Adipocyte (in vitro differentiated cells): ENCODE measurements around the gene PPFIA3.

ENCODE experiments used
- DNase-seq: peaks from one replicate; pipeline ENCODE4 v3.0.0-alpha.2; 2015; ENCODE audit warnings: low read depth
- H3K27me3 ChIP-seq: replicated peaks from 2 replicates; pipeline ENCODE4 v1.7.0; 2013; ENCODE audit warnings: mild to moderate bottlenecking, low read length, moderate library complexity; ENCODE audit not compliant: control insufficient read depth, insufficient read depth
- H3K36me3 ChIP-seq: 2 replicates; pipeline ENCODE4 v1.7.0; 2013; ENCODE audit warnings: low read length, mild to moderate bottlenecking, moderate library complexity; ENCODE audit not compliant: control insufficient read depth, insufficient read depth, severe bottlenecking
- H3K4me1 ChIP-seq: 2 replicates; pipeline ENCODE4 v1.7.0; 2013; ENCODE audit warnings: mild to moderate bottlenecking, low read length, moderate library complexity; ENCODE audit not compliant: control insufficient read depth, insufficient read depth
- H3K4me3 ChIP-seq: 2 replicates; pipeline ENCODE4 v1.7.0; 2013; ENCODE audit warnings: mild to moderate bottlenecking, low read length, moderate library complexity
- H3K9ac ChIP-seq: 2 replicates; pipeline ENCODE4 v1.7.0; 2013; ENCODE audit warnings: mild to moderate bottlenecking, low read length, moderate library complexity
- H3K9me3 ChIP-seq: 2 replicates; pipeline ENCODE4 v1.7.0; 2013; ENCODE audit warnings: mild to moderate bottlenecking, low read length, moderate library complexity; ENCODE audit not compliant: control insufficient read depth

PPFIA3 gene

DNA sequence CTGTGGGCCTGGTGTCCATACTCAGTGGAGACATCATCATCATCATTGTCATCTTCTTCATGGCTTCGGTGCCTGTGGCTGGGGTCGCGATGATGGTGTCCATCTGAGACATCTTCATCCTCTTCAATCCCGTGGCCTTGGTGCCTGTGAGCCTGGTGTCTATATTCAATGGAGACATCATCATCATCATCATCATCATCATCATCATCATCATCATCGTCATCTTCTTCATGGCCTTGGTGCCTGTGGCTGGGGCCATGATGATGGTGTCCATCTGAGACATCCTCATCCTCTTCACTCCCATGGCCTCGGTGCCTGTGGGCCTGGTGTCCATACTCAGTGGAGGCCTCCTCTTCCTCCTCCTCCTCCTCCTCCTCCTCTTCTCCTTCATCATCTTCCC is 34.9 kb downstream of the PPFIA3 start:
- H3K9ac ChIP-seq = no peak overlapping the region
- H3K4me1 ChIP-seq = peaks cover 25% of the 10 kb centered on the region
- H3K4me3 ChIP-seq = no peak overlapping the region
- H3K36me3 ChIP-seq = no peaks in the 10 kb centered on the region
- DNase-seq = no peak
- H3K9me3 ChIP-seq = no peaks in the 10 kb centered on the region
- peaks cover 4% of the 10 kb centered on the region for H3K27me3 ChIP-seq

DNA sequence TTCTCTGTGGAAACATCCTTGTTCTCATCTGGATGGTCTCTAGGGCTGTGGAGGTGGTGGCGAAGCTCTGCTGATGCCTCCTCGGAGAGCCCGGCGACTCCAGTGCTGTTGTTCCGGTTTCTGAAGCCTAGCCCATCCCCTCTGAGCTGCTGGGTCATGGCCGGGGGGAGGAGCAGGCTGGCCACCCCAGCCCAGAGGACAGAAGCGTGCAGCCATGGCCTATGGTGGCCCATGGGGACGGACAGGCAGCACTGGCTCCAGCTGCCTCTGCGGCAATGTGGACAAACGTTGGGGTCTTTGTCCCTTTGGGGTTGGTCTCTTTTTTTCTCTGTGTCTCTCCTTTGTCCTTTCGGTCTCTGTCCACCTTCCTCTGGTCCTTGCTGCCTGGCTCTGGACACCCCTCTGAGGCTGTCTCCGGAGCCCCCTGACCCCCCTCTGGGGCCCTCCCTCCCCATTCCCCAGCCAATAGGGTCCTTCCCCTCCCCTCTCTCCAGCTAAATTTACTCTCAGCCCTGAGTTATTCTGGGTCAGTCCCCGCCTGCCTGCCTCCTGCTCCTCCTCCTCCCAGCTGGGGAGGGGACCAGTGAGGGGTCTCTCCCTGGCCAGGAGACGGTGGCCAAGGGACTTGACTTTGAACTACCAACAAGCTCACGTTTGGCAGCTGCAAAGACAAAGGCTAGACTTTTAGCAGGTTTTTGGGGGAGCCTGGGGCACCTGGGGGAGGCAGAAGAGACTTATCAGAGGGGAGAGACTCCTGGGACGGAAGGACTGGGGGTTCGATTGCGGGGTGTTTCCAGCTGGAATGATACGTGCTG is 35.9 kb downstream of the PPFIA3 start, which contains the start of gene HRC:
HRC (minus strand) TSS at position 392 of the 815 bp plus-strand sequence; CDS start at position 233, 159 bp downstream.
- no peak within 1 kb of the TSS for H3K4me3 ChIP-seq
- H3K27me3 ChIP-seq = peaks cover 4% of the 10 kb centered on the region
- peaks cover 17% of the 10 kb centered on the region for H3K4me1 ChIP-seq
- H3K9ac ChIP-seq = no peak within 1 kb of the TSS
- no peak for DNase-seq
- no peaks in the 10 kb centered on the region for H3K36me3 ChIP-seq
- no peaks in the 10 kb centered on the region for H3K9me3 ChIP-seq

DNA sequence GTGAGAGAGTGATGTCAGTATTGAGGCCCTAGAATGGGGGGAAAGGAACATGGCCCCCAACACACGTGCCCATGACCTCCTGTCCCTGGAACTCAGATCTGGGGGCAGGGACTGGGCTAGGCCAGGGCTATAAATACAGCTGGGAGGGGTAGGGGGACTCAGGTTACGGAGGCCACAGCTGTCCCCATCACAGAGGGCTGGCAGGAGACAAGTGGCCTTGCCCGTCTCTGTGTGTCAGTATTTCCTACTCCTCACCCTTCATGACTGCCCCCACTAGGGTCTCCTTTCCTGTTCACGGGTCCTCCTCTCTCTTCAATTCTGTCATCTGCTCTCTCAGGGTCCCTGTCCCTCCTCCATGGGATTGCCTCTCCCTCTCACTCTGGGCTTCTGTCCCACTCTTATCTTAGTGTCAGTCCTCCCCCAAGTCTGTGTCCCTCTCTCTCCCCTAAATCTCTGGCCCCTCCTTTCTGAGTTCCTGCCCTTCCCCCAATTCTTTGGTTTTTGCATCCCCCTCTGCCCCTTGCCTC is 36.5 kb downstream of the PPFIA3 start:
- no peaks in the 10 kb centered on the region for H3K9me3 ChIP-seq
- no peak overlapping the region for H3K4me3 ChIP-seq
- no peaks in the 10 kb centered on the region for H3K36me3 ChIP-seq
- H3K4me1 ChIP-seq = peaks cover 17% of the 10 kb centered on the region
- peaks cover 4% of the 10 kb centered on the region for H3K27me3 ChIP-seq
- no peak for DNase-seq
- no peak overlapping the region for H3K9ac ChIP-seq

DNA sequence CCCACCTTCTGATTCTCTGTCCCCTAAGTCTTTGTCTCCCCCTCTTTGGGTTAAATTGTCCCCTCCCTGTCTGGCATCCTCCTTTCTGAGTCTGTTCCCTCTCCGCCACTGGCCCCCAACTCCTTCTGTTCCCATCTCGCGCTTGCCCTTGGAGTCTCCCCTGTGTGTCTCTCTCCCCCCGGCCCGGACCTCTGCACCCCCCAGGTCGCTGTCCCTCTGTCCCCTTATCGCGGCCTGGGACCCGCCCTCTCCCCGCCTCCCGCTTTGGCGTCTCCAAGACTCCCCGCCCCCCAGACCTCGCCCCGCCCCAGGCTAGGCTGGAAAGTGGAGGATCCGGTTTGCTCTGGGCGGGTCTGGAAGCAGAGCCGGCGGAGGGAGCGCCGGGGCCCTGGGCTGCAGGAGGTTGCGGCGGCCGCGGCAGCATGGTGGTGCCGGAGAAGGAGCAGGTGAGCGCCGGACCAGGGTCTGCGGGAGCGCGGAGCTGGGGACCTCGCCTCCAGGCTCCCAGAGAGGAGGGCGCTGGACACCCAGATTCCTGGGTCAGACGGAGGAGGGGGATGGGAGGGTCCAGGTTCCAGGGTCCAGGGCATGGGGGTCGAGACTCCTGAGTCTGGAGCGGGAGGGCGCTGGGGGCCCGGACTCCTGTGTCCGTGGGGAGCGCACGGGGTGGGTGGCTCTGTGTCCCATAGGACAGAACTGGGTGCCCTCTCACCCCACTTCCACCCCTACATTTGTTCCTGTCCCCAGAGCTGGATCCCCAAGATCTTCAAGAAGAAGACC is 38.3 kb downstream of the PPFIA3 start, which contains the start of gene TRPM4:
TRPM4 (plus strand) TSS at position 348 of the 780 bp plus-strand sequence; CDS start at position 423, 75 bp downstream.
- Histone ChIP-seq H3K36me3 (no peaks in the 10 kb centered on the region), H3K9me3 (no peaks in the 10 kb centered on the region), H3K4me1 (peaks cover 10% of the 10 kb centered on the region), H3K4me3 (peak within 1 kb of the TSS; percentile 96), H3K27me3 (peaks cover 4% of the 10 kb centered on the region), H3K9ac (peak within 1 kb of the TSS; percentile 96)
- DNase-seq = peak; percentile 95

DNA sequence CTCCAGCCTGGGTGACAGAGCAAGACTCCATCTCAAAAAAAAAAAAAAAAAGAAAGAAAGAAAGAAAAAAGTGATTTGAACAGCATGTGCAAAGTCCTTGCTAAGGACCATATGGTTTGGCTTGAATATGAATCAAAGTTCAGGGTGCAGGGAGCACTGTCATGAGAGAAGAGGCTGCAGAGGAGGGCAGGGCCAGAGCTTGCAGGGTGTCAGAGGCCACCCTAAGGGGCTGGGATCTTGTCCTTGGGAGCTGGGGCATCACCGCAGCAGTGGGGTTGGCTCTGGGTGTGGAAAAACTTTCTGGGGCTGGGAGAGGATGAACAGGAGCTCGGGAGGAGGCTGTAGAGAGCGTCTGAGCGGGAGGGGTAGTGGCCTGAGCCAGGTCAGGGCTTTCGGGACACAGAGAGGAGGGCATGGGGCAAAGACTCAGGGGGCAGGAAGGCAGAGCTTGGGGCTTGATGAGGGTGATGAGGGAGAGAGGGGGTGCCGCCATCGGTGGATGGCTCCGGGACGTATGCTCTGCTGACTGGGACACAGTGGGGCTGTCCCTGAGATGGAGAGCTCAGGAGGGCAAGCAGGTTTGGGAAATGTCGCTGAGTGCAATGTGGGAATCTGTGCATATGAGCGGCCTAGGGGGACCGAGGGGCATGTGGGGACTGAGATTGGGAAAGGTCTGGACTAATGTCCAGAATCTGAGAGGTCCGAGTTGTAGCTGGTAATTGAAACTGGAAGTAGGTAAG is 41.3 kb downstream of the PPFIA3 start:
- H3K27me3 ChIP-seq = peaks cover 4% of the 10 kb centered on the region
- no peak overlapping the region for H3K4me3 ChIP-seq
- no peak for DNase-seq
- H3K4me1 ChIP-seq = peaks cover 10% of the 10 kb centered on the region
- H3K36me3 ChIP-seq = peaks cover 9% of the 10 kb centered on the region
- no peak overlapping the region for H3K9ac ChIP-seq
- no peaks in the 10 kb centered on the region for H3K9me3 ChIP-seq

DNA sequence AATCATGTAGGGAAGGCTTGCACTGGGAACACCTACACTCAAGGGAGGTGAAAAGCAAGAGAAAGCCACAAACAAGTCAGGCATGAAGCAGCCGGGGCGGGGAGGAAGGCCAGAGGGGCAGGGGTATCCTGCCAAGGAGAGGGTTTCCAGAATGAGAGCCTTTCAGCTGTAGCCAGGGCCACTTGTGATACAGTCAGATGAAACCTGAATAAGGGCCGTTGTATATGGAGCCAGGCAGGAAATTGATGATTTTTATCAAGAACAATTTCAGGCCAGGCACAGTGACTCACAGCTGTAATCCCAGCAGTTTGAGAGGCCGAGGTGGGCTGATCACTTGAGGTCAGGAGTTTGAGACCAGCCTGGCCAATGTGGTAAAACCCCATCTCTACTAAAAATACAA is 42.6 kb downstream of the PPFIA3 start:
- Histone ChIP-seq H3K4me1 (peaks cover 10% of the 10 kb centered on the region), H3K36me3 (peaks cover 10% of the 10 kb centered on the region)

DNA sequence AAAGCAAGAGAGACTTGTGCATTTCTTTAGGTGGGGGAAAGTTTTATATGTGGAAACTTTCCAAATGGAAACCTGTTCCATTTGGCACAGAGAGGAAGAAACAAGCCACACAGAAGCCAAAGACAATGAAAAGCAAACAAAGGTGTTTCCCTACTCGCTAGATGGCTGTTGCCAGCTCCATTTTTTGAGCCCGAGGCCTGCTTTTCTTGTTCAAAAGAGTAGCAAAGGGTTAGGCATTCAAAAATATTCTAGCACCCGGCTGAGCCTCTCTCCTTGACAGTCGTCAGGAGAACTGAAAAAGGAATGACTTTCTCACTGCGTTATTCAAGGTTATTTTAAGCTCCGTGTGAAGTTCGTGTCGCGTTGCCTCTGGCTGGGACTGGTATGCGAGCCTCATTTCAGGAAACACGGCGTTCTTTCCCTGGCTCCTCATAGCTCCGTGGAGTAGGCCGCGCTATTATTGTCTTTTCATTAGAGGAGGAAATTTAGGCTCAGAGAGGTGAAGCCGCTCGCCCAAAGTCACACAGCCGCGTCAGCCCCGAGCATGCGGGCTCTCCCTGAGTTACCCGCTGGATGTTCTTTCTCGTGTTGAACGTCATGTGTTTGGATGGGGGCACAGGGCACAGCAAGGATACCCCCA is 45.9 kb downstream of the PPFIA3 start:
- H3K36me3 ChIP-seq = peaks cover 22% of the 10 kb centered on the region
- DNase-seq = no peak
- H3K4me3 ChIP-seq = no peak overlapping the region
- no peaks in the 10 kb centered on the region for H3K9me3 ChIP-seq
- no peaks in the 10 kb centered on the region for H3K27me3 ChIP-seq
- no peak overlapping the region for H3K9ac ChIP-seq
- H3K4me1 ChIP-seq = no peaks in the 10 kb centered on the region

More for the DNA sequence above, 42.6 kb downstream of the PPFIA3 start:
- Histone ChIP-seq H3K27me3 (no peaks in the 10 kb centered on the region), H3K4me3 (no peak overlapping the region), H3K9me3 (no peaks in the 10 kb centered on the region), H3K9ac (no peak overlapping the region)
- DNase-seq = no peak

DNA sequence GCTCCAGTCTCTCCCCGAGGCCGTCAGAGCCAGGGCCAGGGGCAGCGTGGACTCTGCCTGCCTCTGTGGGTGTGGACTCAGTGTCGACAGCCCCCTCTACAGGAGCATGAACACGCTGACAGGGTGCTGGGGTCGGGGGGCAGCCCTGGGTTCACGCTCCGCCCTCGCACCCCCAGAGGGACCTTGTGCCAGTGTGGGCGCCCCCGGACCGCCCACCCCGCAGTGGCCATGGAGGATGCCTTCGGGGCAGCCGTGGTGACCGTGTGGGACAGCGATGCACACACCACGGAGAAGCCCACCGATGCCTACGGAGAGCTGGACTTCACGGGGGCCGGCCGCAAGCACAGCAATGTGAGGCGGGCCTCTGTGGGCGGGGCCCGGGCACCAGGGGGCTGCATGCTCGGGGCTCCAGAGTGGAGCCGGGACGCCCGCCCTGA is 46.5 kb downstream of the PPFIA3 start:
- Histone ChIP-seq H3K9me3 (no peaks in the 10 kb centered on the region), H3K27me3 (no peaks in the 10 kb centered on the region), H3K4me1 (no peaks in the 10 kb centered on the region), H3K9ac (no peak overlapping the region), H3K4me3 (no peak overlapping the region), H3K36me3 (peaks cover 28% of the 10 kb centered on the region)
- no peak for DNase-seq

DNA sequence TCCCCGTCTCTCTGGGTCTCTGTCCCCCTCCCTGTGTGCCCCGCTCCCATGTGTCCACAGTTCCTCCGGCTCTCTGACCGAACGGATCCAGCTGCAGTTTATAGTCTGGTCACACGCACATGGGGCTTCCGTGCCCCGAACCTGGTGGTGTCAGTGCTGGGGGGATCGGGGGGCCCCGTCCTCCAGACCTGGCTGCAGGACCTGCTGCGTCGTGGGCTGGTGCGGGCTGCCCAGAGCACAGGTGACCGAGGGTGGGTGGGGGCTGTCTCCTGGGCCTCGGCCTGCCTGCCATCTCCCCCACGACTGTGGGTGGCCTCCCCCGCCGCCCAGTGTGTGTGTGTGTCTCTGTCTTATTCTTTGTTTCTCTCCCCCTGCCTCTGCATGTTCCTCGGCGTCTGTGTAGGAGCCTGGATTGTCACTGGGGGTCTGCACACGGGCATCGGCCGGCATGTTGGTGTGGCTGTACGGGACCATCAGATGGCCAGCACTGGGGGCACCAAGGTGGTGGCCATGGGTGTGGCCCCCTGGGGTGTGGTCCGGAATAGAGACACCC is 48.6 kb downstream of the PPFIA3 start:
- Histone ChIP-seq H3K27me3 (no peaks in the 10 kb centered on the region), H3K4me3 (no peak overlapping the region), H3K9ac (no peak overlapping the region), H3K4me1 (no peaks in the 10 kb centered on the region), H3K9me3 (no peaks in the 10 kb centered on the region), H3K36me3 (peaks cover 49% of the 10 kb centered on the region)
- DNase-seq = no peak

DNA sequence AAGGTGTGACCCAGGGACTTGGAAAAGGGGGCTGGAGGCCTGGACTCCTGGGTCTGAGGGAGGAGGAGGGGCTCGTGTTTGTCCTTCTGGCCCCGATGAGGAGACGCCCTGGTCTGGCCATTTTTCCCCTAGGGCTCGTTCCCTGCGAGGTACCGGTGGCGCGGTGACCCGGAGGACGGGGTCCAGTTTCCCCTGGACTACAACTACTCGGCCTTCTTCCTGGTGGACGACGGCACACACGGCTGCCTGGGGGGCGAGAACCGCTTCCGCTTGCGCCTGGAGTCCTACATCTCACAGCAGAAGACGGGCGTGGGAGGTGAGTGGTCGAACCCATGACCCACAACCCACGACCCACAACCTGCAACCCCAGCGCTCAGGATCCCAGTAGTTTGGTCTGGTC is 49.1 kb downstream of the PPFIA3 start:
- DNase-seq = no peak
- Histone ChIP-seq H3K9ac (no peak overlapping the region), H3K4me3 (no peak overlapping the region), H3K36me3 (peaks cover 54% of the 10 kb centered on the region), H3K9me3 (no peaks in the 10 kb centered on the region), H3K27me3 (no peaks in the 10 kb centered on the region), H3K4me1 (no peaks in the 10 kb centered on the region)
